Stomach (tissue), 9 donors: ENCODE measurements around the gene DOCK2. TPM values are rescaled to one million over a fixed set of nuclear protein-coding genes. Genes with fewer than 3 reads are reported as not detected.

ENCODE experiments used
- DNase-seq, 2 donors: peaks; one replicate each; pipeline versions ENCODE4 v3.0.0 to v3.0.0-alpha.2; 2013 to 2019
- H3K27ac ChIP-seq, 5 donors: fragments of 200-600 bp in 4 of 5; sonication (generic) in 4 of 5; one replicate each; pipeline ENCODE4 v1.5.1; 2013 to 2019; ENCODE audit warnings: mild to moderate bottlenecking in 1 of 5, moderate library complexity in 1 of 5
- H3K27me3 ChIP-seq, 3 donors: fragments of 200-600 bp; sonication (generic); one replicate each; pipeline ENCODE4 v1.5.1; 2017 to 2019; ENCODE audit warnings: mixed run types in 1 of 3
- H3K36me3 ChIP-seq, 4 donors: fragments of 200-600 bp; sonication (generic); 1 replicate in 3 of 4; 2 replicates in 1 of 4; pipeline ENCODE4 v1.5.1; 2016 to 2019
- H3K4me1 ChIP-seq, 4 donors: fragments of 200-600 bp; sonication (generic); one replicate each; pipeline ENCODE4 v1.5.1; 2016 to 2019
- H3K4me3 ChIP-seq, 4 donors: fragments of 200-600 bp; sonication (generic) in 3 of 4; one replicate each; pipeline ENCODE4 v1.5.1; 2016 to 2019; ENCODE audit warnings: mild to moderate bottlenecking in 1 of 4
- H3K9me3 ChIP-seq, 4 donors: fragments of 200-600 bp; sonication (generic); one replicate each; pipeline ENCODE4 v1.5.1; 2016 to 2019
- EP300 ChIP-seq: sonication (generic); formaldehyde crosslinking; IDR thresholded peaks from one replicate; pipeline ENCODE4 v1.6.1; 2017; ENCODE audit warnings: antibody characterized with exemption
- POLR2A ChIP-seq, 4 donors: fragments of 450-650 bp; IDR thresholded peaks; one replicate each; pipeline ENCODE4 v1.6.1; 2016; ENCODE audit warnings: antibody characterized with exemption in 4 of 4, control low read depth in 2 of 4, mild to moderate bottlenecking in 1 of 4, moderate library complexity in 1 of 4
- POLR2AphosphoS5 ChIP-seq, 3 donors: sonication (generic); formaldehyde crosslinking; IDR thresholded peaks; one replicate each; pipeline ENCODE4 v1.6.1; 2016; ENCODE audit warnings: antibody characterized with exemption in 3 of 3
- WGBS, 5 donors: extraction: QIAGEN DNeasy Blood & Tissue Kit in 3 of 5; methylation state at CpG; one replicate each; pipeline versions ENCODE4 v1.1.5 to v1.1.7; 2013 to 2018; 5-methylcytosine and 5-hydroxymethylcytosine counted together
- intact Hi-C: fragments of 100-400 bp; cut with DNase I; formaldehyde crosslinking; loops from one replicate; pipeline ENCODE4 v1.15.1; 2023; ENCODE audit warnings: low total_unique reads
- polyA plus RNA-seq, 3 donors: library from polyadenylated mRNA; stranded (reverse); fragments of 200-250 nt; gene quantifications; one replicate each; pipeline ENCODE4 v1.2.3, GENCODE V29; 2013
- total RNA-seq, 5 donors: library from RNA; depleted of rRNA; stranded (reverse); fragments of >200 nt; gene quantifications; one replicate each; pipeline versions ENCODE4 v1.1.0 to v1.2.3, GENCODE V29; 2014 to 2016
- TF ChIP-seq, protein P1 (sequence below), 7 experiments: fragments of 450-650 bp in 4 of 7; fragments of 200-600 bp in 3 of 7; sonication (generic) in 3 of 7; IDR thresholded peaks; one replicate each; pipeline ENCODE4 v1.5.1; 2016 to 2019; ENCODE audit warnings: antibody characterized with exemption in 7 of 7, control low read depth in 2 of 7, mild to moderate bottlenecking in 1 of 7
- donor health status: healthy with polysubstance abuse.
- donor health status: Bipolar disorder and iron deficiency.
- donor health status: healthy.

DOCK2 gene
- total and polyA plus RNA-seq, 8 donors: 2.1 to 50.2 (median 8.5) TPM

DNA sequence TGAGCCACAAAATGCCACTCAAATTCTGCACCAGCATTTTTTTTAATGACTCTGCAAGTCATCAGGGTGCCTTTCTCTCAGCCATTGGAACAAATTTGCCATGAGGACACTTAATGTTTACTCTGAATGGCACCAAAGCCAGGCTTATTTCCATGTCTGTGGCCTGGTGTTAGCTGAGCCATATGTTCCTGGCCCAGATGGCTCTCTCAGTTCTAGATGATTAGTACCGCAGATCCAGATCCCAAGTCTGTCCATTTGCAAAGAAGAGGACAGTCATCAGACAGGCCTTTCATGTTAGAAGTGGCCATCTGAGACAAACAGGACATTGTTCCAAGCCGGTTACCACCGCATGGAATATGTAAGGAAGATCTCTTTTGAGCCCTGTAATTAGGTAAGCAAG is 272.9 kb downstream of the DOCK2 start:
- DNase-seq: no peak
- Histone ChIP-seq H3K27me3 (no peaks in the 10 kb centered on the region), H3K4me1 (no peaks in the 10 kb centered on the region), H3K27ac (no peak overlapping the region), H3K4me3 (no peak overlapping the region), H3K36me3 (no peaks in the 10 kb centered on the region), H3K9me3 (no peaks in the 10 kb centered on the region)
- TF ChIP-seq, protein P1, sequence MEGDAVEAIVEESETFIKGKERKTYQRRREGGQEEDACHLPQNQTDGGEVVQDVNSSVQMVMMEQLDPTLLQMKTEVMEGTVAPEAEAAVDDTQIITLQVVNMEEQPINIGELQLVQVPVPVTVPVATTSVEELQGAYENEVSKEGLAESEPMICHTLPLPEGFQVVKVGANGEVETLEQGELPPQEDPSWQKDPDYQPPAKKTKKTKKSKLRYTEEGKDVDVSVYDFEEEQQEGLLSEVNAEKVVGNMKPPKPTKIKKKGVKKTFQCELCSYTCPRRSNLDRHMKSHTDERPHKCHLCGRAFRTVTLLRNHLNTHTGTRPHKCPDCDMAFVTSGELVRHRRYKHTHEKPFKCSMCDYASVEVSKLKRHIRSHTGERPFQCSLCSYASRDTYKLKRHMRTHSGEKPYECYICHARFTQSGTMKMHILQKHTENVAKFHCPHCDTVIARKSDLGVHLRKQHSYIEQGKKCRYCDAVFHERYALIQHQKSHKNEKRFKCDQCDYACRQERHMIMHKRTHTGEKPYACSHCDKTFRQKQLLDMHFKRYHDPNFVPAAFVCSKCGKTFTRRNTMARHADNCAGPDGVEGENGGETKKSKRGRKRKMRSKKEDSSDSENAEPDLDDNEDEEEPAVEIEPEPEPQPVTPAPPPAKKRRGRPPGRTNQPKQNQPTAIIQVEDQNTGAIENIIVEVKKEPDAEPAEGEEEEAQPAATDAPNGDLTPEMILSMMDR (IDR thresholded peaks at IDR 0.05): no peak
- TF ChIP-seq EP300: no peak
- TF ChIP-seq POLR2AphosphoS5 (IDR thresholded peaks at IDR 0.05): no peak
- TF ChIP-seq POLR2A (IDR thresholded peaks at IDR 0.05): no peak
- WGBS, 5 donors: 79 to 97% (median 95%) methylated on average over 3 of the region's 3 CpGs
- intact Hi-C loops: no loop called here

GRCh38 chr5:169910393-169910792 is 273.3 kb downstream of the DOCK2 start:
- DNase-seq: no peak
- TF ChIP-seq, protein P1 (IDR thresholded peaks at IDR 0.05): no peak
- no peak for TF ChIP-seq POLR2AphosphoS5 (IDR thresholded peaks at IDR 0.05)
- no peak for TF ChIP-seq POLR2A (IDR thresholded peaks at IDR 0.05)
- TF ChIP-seq EP300: no peak
- no peaks in the 10 kb centered on the region for H3K36me3 ChIP-seq
- H3K4me1 ChIP-seq: no peaks in the 10 kb centered on the region
- intact Hi-C loops: no loop called here
- H3K27ac ChIP-seq: no peak overlapping the region
- WGBS, 5 donors: 75 to 84% (median 77%) methylated on average over 5 of the region's 5 CpGs
- H3K4me3 ChIP-seq: no peak overlapping the region
- no peaks in the 10 kb centered on the region for H3K27me3 ChIP-seq
- H3K9me3 ChIP-seq: no peaks in the 10 kb centered on the region

GRCh38 chr5:169911448-169912212 is 274.6 kb downstream of the DOCK2 start:
- Histone ChIP-seq H3K4me3 (no peak overlapping the region), H3K4me1 (no peaks in the 10 kb centered on the region), H3K9me3 (no peaks in the 10 kb centered on the region), H3K27me3 (no peaks in the 10 kb centered on the region), H3K36me3 (no peaks in the 10 kb centered on the region), H3K27ac (no peak overlapping the region)
- TF ChIP-seq POLR2AphosphoS5 (IDR thresholded peaks at IDR 0.05) (no peak), POLR2A (IDR thresholded peaks at IDR 0.05) (no peak), EP300 (no peak)
- TF ChIP-seq, protein P1 (IDR thresholded peaks at IDR 0.05): no peak
- DNase-seq: no peak
- 77 to 82% (median 80%) methylated on average over 4 of the region's 4 CpGs for WGBS, 5 donors
- intact Hi-C loops: no loop called here

DNA sequence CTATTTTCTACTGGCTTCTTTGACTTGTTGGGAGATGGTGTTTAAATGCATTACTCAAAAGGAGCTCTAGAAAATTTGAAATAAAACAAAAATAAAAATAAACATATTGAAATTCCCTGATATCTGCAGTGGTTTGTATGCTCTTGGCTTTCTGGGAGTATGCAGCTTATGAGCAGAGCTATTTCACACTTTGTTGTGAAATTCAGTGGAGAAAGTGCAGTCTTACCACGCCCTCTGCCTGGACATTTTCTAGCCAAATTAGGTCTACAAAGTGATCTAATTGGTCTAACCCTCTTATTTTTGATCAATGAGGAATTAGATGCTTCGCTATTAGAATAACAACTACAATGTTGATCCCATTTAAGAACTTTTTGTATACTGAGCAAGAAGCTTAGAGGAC is 276.4 kb downstream of the DOCK2 start:
- H3K27ac ChIP-seq: no peak overlapping the region
- no peaks in the 10 kb centered on the region for H3K4me1 ChIP-seq
- WGBS, 5 donors: 73 to 81% (median 78%) methylated on average over 2 of the region's 2 CpGs
- no peaks in the 10 kb centered on the region for H3K27me3 ChIP-seq
- H3K9me3 ChIP-seq: no peaks in the 10 kb centered on the region
- DNase-seq: no peak
- no peak overlapping the region for H3K4me3 ChIP-seq
- no peaks in the 10 kb centered on the region for H3K36me3 ChIP-seq
- intact Hi-C loops: no loop called here
- TF ChIP-seq, protein P1 (IDR thresholded peaks at IDR 0.05): no peak
- no peak for TF ChIP-seq POLR2A (IDR thresholded peaks at IDR 0.05)
- no peak for TF ChIP-seq POLR2AphosphoS5 (IDR thresholded peaks at IDR 0.05)
- no peak for TF ChIP-seq EP300
